NOMO-1 treated with DMSO at 0.1 percent for 48 hours (cell line): ENCODE data around the gene COL5A1.
"Not testable (repeated sequence)": the region's sequence is repeated elsewhere in the genome, so short reads cannot be mapped to it uniquely, and the experiment has no call there.

Source experiments
- DNase-seq: peaks from one replicate; lab custom pipeline; 2025; ENCODE audit not compliant: unreplicated experiment; lab: John Stamatoyannopoulos, UW

Gene COL5A1

DNA sequence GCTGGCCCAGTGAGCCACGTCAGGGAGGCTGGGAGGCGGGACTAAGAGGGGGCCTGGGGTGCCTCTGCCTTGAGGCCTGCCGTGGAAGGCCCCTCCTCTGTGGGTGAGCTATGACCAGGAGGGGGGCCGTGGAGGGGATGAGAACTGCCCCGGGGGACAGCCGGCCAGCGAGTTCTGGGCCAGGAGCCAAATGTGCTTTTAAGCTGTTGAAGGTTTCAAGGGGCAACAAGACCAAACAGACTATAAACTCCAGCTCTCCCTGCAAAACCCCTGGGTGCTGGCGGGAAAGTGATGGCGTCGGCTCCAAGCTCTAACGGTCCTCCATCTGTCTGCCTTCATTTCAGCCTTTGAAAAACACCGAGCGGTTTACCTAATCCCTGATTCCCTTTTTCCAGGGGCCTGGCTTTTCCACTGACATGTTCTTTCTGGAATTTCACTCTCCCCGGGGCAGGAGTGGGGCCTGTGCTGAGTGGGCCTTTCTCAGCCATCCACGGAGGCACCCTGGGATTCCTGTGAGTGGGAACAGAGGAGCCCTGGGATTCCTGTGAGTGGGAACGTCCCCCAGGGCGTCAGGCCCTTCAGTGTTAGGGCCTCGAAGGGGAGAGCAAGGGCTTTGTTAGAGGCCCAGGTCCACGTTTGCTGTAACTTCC, 65.6 kb downstream of the COL5A1 start:
- DNase-seq: no peak

DNA sequence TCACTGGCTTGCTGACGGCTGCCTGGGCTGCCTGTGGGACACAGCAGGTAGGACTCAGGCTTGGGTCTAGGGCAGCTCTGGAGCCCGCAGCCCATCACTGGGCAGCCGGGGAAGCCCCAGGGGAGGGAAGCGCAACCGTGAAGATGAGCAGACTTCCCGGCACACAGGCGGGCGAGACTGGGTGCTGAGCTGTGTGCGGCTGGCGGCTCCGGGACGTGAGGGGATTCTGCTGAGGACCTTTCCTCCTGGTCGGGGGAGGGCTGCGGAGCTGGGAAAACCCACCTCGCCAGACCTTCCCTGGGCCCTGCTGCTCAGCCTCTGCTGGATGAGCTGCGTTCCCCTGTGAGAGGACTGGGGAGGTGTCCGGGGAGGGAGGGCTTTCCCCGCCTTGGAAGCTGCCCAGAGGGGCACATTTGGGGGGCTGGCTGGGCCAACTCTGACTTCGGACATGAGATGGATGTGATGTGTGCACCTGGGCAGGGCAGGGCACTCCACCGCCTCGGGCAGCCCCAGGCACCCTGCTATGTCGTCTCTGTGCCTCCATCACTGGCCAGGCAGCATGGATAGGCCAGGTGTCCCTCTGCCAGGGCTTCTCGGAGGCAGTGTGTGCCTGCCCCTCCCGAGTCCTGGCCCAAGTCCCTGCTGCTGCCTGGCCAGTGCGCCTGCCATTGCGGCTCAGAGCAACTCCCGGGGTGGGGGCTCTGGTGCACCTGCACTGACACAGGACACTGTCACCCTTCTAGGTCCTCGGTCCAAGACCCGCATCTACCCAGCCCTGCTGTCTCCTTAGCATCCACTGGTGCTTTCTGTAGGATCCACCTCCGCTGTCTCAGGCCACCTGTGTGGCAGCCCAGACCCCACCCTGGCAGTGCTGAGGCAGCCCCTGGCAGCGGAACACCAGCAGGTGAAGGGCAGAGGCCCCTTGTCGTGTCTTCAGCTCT, 66.4 kb downstream of the COL5A1 start:
- no peak for DNase-seq

- DNase-seq: no peak
These were observed 67.1 kb downstream of the COL5A1 start for GRCh38 chr9:134708672-134709038.

DNA sequence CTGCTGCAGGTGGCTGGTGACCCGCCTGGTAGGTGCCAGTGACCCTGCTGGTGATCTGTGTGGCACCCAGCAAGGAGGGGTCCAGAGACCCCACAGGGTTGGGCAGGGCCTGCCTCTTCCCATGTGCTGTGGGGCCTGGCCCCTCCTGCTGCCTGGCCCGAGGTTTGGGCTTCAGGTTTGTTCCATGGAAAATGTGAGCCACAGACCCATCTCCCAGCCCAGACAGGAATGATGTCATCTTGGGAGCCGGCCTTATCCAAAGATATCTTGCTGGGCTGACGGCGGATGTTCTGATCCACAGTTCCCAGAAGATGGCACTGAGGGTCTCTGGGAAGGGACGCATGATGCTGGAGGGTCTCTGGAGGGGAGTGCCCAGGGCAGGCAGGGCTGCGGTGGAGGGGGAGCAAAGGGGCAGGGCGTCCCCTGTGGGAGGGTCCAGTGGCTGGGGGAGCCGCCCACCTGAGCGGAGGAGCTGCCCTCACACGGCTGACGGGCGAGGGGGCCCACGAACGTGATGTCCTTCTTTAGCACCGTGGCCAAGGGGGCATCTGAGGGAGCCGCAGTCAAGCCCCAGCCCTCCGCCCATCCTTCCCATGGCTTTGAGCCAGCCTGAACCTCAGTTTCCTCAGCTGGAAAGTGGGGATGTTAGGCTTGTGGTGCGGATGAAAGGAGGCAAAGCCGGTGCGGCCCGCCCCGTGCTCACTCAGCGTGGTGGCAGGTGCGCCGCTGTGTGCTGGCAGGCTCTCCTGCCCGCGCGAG, 68.1 kb downstream of the COL5A1 start:
- DNase-seq: no peak

- no peak for DNase-seq
These were observed 68.6 kb downstream of the COL5A1 start for GRCh38 chr9:134710271-134710540.

DNA sequence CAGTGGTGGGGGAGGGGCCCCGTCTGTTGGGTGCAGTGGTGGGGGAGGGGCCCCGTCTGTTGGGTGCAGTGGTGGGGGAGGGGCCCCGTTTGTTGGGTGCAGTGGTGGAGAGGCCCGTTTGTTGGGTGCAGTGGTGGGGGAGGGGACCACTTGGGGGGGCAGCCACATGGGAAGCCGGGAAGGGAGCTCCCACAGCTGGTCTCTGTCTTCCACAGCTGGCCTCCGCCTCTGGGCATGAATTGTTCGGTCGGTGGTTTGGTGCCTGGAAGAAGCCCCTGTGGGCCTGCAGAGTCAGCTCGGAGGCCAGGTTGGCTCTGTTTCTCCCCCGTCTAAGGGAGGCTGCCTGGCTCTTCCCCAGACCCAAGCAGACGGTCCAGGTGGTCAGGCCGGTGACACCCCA, 69.3 kb downstream of the COL5A1 start:
- no peak for DNase-seq

DNA sequence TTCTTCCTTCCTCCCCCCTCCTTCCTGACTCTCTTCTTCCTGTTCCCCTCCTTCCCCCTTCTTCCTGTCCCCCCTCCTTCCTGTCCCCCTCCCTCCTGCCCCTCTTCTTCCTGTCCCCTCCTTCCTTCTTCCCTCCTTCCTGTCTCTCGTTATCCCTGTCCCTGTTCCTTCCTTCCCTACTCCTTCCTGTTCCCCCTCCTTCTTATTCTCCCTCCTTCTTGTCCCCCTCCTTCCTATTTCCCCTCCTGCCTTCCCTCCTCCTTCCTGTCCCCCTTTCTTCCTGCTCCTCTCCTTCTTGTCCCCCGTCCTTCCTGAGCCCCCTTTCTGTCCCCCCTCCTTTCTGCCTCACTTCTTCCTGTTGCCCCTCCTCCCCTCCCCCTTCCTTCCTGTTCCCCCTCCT, 70.6 kb downstream of the COL5A1 start:
- no peak for DNase-seq

GRCh38 chr9:134712926-134713325, 71.3 kb downstream of the COL5A1 start:
- no peak for DNase-seq

DNA sequence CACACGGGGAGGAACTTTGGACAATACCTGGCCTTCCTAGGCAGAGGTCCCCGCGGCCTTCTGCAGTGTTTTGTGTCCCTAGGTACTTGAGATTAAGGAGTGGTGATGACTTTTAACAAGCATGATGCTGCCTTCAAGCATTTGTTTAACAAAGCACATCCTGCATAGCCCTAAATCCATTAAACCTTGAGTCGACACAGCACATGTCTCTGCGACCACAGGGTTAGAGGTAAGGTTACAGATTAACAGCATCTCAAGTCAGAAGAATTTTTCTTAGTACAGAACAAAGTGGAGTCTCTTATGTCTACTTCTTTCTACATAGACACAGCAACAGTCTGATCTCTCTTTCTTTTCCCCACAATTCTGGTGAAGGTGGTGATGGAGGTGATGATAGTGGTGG, 73.9 kb downstream of the COL5A1 start:
- DNase-seq: not testable (repeated sequence)

- no peak for DNase-seq
These were observed 74.5 kb downstream of the COL5A1 start for GRCh38 chr9:134716067-134716466.

DNA sequence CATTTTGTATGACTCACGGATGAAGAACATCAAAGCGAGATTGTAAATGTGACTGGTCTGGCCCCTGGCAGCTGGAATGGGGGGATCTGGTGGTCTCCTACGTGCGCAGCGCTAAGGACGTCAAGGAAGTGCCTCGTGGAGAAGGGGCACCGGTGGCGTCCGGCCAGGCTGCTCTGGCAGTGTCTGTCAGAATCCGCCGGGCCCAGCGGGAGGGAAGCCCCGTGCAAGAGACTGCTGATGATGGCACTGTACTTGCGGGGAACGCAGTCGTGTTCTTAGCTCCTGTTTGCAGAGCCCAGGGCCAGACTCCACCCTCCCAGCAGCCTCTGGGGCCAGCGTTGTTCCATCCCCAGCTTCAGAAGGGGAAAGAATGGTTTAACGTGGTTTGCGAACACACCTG, 75.5 kb downstream of the COL5A1 start:
- no peak for DNase-seq

DNA sequence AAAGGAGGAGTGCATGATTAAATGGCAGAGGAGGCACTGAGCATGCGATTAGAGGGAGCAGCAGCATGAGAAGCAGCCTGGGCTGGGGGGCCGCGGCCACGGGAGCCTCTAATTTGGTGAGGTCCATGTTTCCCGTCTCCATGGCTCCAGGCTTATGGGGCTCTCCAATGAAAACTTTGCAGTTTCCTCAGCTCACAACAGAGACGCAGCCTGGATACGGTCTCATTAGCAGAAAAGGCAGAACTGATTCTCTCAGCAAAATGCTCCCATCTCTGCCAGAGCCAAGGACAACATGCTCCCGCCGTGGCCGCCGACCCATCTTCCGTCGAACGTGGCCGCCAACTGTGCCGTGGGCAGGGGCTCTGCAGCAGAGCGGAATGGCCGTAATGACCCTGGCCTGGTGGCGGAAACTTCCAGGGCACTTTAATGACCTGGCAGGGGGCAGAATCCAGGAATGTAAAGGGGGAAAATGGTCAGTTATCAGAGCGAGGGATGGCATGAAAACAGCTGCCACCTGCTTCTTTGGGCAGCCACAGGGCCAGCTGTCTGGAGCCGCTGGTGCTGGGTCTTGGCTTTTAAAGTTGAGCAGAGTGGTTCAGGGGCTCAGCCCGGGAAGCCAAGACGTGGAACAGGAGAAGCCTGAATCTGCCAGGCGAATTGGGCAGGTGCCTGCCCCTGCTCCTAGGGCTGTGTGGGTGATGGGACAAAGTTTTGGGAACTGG, 76.5 kb downstream of the COL5A1 start:
- DNase-seq: no peak

DNA sequence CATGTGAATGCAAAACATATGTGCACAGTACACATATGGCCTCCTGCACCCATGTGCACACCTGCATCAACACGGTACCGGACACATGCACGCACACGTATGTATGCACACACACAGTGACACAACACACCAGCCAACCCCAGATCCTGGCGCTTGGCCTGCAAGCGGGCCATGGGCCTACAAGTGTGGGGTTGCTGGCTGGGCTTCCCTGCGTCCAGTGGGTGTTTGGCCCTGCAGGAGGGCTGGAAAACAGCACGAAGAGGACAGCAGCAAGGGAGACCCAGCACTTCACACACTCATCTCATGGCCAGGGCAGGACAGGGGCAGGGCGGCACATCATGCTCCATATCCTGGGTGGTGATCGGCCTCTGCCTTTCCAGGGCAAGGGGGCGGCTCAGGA, 77.7 kb downstream of the COL5A1 start:
- DNase-seq: no peak

DNA sequence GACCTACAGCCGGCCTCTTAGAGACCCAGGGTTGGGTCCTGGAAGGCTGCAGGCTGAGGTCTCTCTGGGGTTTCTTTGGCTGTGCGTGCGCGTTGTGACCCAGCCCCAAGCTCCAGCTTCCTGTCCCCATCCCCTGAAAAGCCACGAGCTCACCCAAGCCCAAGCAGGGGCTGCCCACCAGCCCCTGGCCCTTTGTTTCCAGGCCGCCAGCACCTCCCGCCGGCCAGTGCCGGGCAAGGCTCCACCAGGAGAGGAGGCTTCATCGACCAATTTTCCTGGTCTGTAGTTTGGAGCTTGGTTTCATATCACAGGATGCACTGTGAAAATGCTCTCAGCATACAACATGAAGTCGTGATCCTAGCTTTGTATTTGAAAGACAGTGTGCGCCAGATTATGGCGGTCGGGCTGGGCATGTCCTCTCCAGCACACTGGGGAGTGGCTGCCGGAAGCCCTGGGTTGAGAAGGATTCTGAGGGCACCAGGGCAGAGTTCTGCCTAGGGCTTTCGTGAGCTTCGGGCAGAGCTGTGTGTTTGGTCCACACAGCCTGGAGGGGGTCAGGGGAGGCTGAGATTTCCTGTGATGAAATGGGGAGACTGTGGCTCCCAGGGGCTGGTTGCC, 78.6 kb downstream of the COL5A1 start:
- no peak for DNase-seq

DNA sequence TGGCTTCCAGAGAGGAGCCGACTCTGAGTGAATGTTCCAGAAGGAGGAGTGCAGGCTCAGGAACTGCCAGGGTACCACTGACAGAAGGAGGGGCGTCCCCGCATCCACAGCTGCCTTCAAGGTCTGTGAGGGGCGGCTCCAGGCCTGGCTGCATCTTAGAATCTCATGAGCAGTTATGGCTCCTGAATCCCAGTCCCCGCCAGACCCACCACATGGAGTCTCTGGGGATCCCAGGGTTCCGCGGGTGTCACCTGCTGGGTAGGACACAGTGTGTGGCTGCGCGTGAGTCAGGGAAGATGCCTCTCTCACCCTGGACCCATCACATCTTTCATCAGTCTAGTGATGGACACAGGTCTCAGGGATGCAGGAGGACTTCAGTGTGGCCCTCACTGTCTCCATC, 79.2 kb downstream of the COL5A1 start:
- DNase-seq: no peak

- DNase-seq: no peak
These were observed 79.7 kb downstream of the COL5A1 start for GRCh38 chr9:134721344-134721743.

DNA sequence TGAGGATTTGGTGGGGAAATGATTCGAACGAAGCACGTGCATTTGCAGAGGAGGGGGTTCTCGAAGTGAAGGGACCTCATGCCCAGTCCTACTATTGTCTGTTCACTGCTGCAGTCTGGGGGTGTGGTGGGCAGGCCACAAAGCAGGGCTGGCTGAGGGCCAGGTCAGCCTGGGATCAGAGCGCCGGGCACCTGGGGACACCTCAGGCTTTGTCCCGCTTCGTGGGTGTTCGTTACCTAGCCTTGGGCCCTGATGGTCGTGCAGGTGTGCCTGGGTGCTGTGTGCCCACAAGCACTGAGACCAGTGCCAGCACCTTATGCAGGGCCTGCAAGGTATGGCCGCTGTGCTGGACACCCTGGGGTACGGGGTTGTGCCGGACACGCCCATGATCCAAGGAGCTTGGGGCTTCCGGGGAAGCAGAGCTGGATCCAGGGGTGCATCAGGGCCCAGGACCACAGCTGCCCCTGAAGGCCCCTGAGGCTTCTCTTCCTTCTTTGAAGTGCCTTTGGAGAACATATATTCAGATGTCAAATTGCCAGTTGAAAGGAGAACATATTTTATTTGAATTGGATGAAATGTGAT, 80.6 kb downstream of the COL5A1 start:
- DNase-seq: no peak

- no peak for DNase-seq
These were observed 81.4 kb downstream of the COL5A1 start for GRCh38 chr9:134723037-134723436.

GRCh38 chr9:134723491-134724190, 82.0 kb downstream of the COL5A1 start:
- DNase-seq: no peak
